SK-N-SH (cell line): ENCODE data around the gene ZNF837. TPM values are rescaled to one million over a fixed set of nuclear protein-coding genes. Genes with fewer than 3 reads are reported as not detected.

Experiments
- CTCF ChIA-PET: fragments of 300-600, 350-600 bp; formaldehyde crosslinking; extraction: SDS; loops from one replicate; lab custom pipeline; 2021; lab: Yijun Ruan, JAX
- POLR2A ChIA-PET: fragments of 350-600 bp; sonication (Branson Sonifier 250); formaldehyde crosslinking; extraction: SDS; loops from one replicate; lab custom pipeline; 2020; ENCODE audit warnings: antibody characterized with exemption, inconsistent platforms; lab: Yijun Ruan, JAX
- DNase-seq: peaks from one replicate; pipeline ENCODE4 v3.0.0; 2012
- H2AFZ ChIP-seq: fragments of 200-600 bp; sonication (generic); 2 replicates; pipeline ENCODE4 v1.8.1; 2016; ENCODE audit warnings: antibody characterized with exemption, mild to moderate bottlenecking, low read depth
- H3F3A ChIP-seq: fragments of 200-600 bp; sonication (generic); replicated peaks from 2 replicates; pipeline ENCODE3; 2016; ENCODE audit warnings: antibody characterized with exemption, mild to moderate bottlenecking; ENCODE audit not compliant: insufficient read depth
- H3K27ac ChIP-seq, 2 experiments: fragments of 200-500 bp in 1 of 2; fragments of 200-600 bp in 1 of 2; sonication (Bioruptor generic) in 1 of 2; sonication (generic), shearing (Covaris generic) in 1 of 2; 2 replicates each; pipeline versions ENCODE4 v1.5.1 to v1.6.1; 2014 to 2016; ENCODE audit warnings: low read depth in 2 of 2, inconsistent platforms in 1 of 2, low read length in 1 of 2, mild to moderate bottlenecking in 1 of 2, mixed read lengths in 1 of 2
- H3K27me3 ChIP-seq: fragments of 200-600 bp; sonication (generic), shearing (Covaris generic); 2 replicates; pipeline ENCODE4 v1.6.1; 2016; ENCODE audit warnings: mixed run types; ENCODE audit not compliant: insufficient read depth
- H3K36me3 ChIP-seq, 2 experiments: fragments of 200-500 bp in 1 of 2; fragments of 200-600 bp in 1 of 2; sonication (Bioruptor generic) in 1 of 2; sonication (generic) in 1 of 2; replicated peaks in 1 of 2; 2 replicates each; pipeline versions ENCODE3 to v1.5.1; 2014 to 2016; ENCODE audit warnings: low read length in 1 of 2, mild to moderate bottlenecking in 1 of 2; ENCODE audit not compliant: insufficient read depth in 2 of 2, control insufficient read depth in 1 of 2
- H3K4me1 ChIP-seq, 2 experiments: fragments of 200-500 bp in 1 of 2; fragments of 200-600 bp in 1 of 2; sonication (Bioruptor generic) in 1 of 2; sonication (generic), shearing (Covaris generic) in 1 of 2; 2 replicates each; pipeline versions ENCODE4 v1.5.1 to v1.6.1; 2014 to 2016; ENCODE audit warnings: low read depth in 1 of 2, low read length in 1 of 2, mixed run types in 1 of 2; ENCODE audit not compliant: insufficient read depth in 2 of 2, control insufficient read depth in 1 of 2
- H3K4me2 ChIP-seq: fragments of 200-600 bp; sonication (generic), shearing (Covaris generic); 2 replicates; pipeline ENCODE4 v1.6.1; 2017; ENCODE audit warnings: mixed run types
- H3K4me3 ChIP-seq, 2 experiments: fragments of 200-500 bp in 1 of 2; fragments of 200-600 bp in 1 of 2; sonication (Bioruptor generic) in 1 of 2; sonication (generic), shearing (Covaris generic) in 1 of 2; 2 replicates each; pipeline versions ENCODE4 v1.5.1 to v1.8.1; 2014 to 2016; ENCODE audit warnings: low read depth in 2 of 2, inconsistent platforms in 1 of 2, low read length in 1 of 2, mild to moderate bottlenecking in 1 of 2, mixed read lengths in 1 of 2, moderate library complexity in 1 of 2
- H3K79me2 ChIP-seq: fragments of 200-600 bp; sonication (generic); 2 replicates; pipeline ENCODE4 v1.8.1; 2017; ENCODE audit warnings: mild to moderate bottlenecking; ENCODE audit not compliant: insufficient read depth
- H3K9ac ChIP-seq: fragments of 200-600 bp; sonication (generic); 2 replicates; pipeline ENCODE4 v1.6.1; 2017; ENCODE audit warnings: mixed run types
- H3K9me2 ChIP-seq: fragments of 200-600 bp; sonication (generic); 2 replicates; pipeline ENCODE4 v1.6.1; 2017; ENCODE audit warnings: mixed run types
- H3K9me3 ChIP-seq: fragments of 200-600 bp; sonication (generic); 2 replicates; pipeline ENCODE4 v1.6.1; 2017; ENCODE audit warnings: mixed run types, mild to moderate bottlenecking, moderate library complexity
- H4K20me1 ChIP-seq: fragments of 200-600 bp; sonication (generic); 2 replicates; pipeline ENCODE4 v1.6.1; 2017; ENCODE audit warnings: mild to moderate bottlenecking, mixed run types; ENCODE audit not compliant: insufficient read depth
- EP300 ChIP-seq, 2 experiments: IDR thresholded peaks; 2 replicates each; pipeline versions ENCODE4 v1.4.0 to v1.6.1; 2012; ENCODE audit warnings: borderline replicate concordance in 1 of 2, low read depth in 1 of 2, low read length in 1 of 2
- FOXJ3 ChIP-seq: sonication (generic); formaldehyde crosslinking; IDR thresholded peaks from 2 replicates; pipeline ENCODE4 v1.5.1; 2020; ENCODE audit warnings: mild to moderate bottlenecking, missing genetic modification reagents
- FOXM1 ChIP-seq: IDR thresholded peaks from 2 replicates; pipeline ENCODE4 v1.4.0; 2012; ENCODE audit warnings: low read depth, mild to moderate bottlenecking
- NFIC ChIP-seq: IDR thresholded peaks from 2 replicates; pipeline ENCODE4 v1.4.0; 2012; ENCODE audit warnings: borderline replicate concordance
- RAD21 ChIP-seq: IDR thresholded peaks from 2 replicates; pipeline ENCODE4 v1.6.1; 2012; ENCODE audit warnings: mild to moderate bottlenecking, low read length
- RCOR1 ChIP-seq: fragments of 150-350 bp; IDR thresholded peaks from 2 replicates; pipeline ENCODE4 v1.6.1; 2017; ENCODE audit warnings: antibody characterized with exemption, low read length
- RFX5 ChIP-seq: IDR thresholded peaks from 2 replicates; pipeline ENCODE4 v1.6.1; 2012; ENCODE audit warnings: mild to moderate bottlenecking, improper control_type of control experiment, low read length
- RXRA ChIP-seq: IDR thresholded peaks from 2 replicates; pipeline ENCODE4 v1.4.0; 2012; ENCODE audit warnings: low read depth, mild to moderate bottlenecking, borderline replicate concordance
- SIN3A ChIP-seq: IDR thresholded peaks from 2 replicates; pipeline ENCODE4 v1.6.1; 2012; ENCODE audit warnings: low read depth, mild to moderate bottlenecking, low read length, moderate library complexity, borderline replicate concordance
- TCF12 ChIP-seq: IDR thresholded peaks from 2 replicates; pipeline ENCODE4 v1.4.0; 2012
- WGBS: methylation state at CpG from one replicate; pipeline ENCODE4 v1.1.6; 2017; ENCODE audit warnings: low lambda C conversion rate; 5-methylcytosine and 5-hydroxymethylcytosine counted together
- polyA plus RNA-seq, 3 experiments: library from polyadenylated mRNA; depleted of rRNA; stranded (reverse); fragments of >200 nt; gene quantifications; 2 replicates each; pipeline ENCODE4 v1.2.3, GENCODE V29; 2012
- TF ChIP-seq, protein P1 (sequence below): IDR thresholded peaks from 2 replicates; pipeline ENCODE4; 2012
- TF ChIP-seq, protein P2 (sequence below): fragments of 200-600 bp; sonication (generic); IDR thresholded peaks from 2 replicates; pipeline ENCODE4 v1.6.1; 2017; ENCODE audit warnings: antibody characterized with exemption, mild to moderate bottlenecking, moderate library complexity
- TF ChIP-seq, protein P3 (sequence below): IDR thresholded peaks from 2 replicates; pipeline ENCODE4 v1.6.1; 2012; ENCODE audit warnings: mild to moderate bottlenecking, low read depth, low read length, moderate library complexity

ZNF837 gene
- polyA plus RNA-seq, 1 of the 3 experiments (the other 2 are of a cell fraction), result 1.6 TPM

DNA sequence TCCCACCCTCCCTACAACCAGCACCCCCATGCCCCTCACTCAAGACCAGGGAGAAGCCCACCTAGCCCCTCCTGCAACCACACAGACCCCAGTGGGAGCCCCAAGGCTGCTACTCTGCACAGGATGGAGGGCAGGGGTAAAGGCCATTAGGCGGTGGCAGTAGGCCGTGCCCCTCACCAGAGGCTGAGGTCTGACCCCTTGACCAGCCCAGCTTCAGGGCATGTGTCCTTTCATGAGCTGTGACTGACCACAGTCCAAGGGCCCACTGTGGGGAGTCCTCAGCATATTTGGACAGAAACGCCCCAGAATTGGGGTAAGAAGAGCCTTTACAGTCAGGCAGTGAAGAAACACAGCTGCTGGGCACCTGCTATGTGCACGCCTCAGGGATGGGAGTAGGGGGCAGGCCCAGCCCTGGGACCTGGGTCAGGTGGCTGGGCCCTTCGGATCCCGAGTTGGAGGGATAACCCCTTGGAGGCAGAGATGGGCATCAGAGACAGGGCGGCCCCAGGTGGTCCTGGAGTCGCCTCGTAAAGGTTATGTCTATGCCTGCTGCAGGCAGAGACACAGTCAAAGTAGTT is 4.6 kb upstream of the ZNF837 start:
- CTCF ChIA-PET, result no interaction called here

DNA sequence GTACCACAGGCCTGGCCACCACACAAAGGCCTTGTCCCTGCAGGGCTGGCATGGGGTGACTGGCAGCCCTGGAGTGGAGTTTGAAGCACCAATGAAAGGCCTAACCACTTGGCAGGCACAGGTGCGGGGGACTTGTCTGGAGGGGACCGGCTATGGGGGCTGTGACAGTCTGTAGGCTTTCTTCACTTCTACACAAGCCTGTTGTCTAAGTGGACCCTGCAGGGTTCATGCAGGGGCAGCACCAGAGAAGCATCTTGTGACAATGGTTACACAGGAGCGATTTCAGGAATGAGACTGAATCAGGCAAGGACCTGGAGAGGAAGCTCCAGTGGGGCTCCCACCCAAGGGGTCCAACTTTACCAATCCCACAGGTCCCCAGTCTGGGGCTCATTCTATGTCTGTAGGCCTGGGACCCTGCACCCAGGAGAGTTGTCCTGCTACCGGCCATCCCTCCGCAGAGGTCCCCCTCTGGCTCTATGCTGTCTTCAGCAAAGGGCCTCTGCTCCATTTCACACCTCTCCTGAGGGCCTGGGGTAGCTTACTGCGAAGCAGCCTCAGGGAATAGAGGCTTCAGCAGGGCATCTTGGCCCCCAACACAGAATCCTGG is 2.3 kb upstream of the ZNF837 start:
- Histone ChIP-seq H4K20me1 (peaks cover 3% of the 10 kb centered on the region; the same call in 1 of the 2 replicates), H3K4me2 (no peak overlapping the region), H3K27me3 (no peaks in the 10 kb centered on the region), H3K79me2 (peaks cover 42% of the 10 kb centered on the region), H3K9ac (no peak overlapping the region), H3K4me1 (peaks cover 13 to 35% of the 10 kb centered on the region in 2 experiments; a peak in 3 of 4 replicates)
- 92% methylated on average over 4 of the region's 6 CpGs for WGBS
- CTCF ChIA-PET, result no interaction called here
- DNase-seq, result no peak
- TF ChIP-seq, protein P1, sequence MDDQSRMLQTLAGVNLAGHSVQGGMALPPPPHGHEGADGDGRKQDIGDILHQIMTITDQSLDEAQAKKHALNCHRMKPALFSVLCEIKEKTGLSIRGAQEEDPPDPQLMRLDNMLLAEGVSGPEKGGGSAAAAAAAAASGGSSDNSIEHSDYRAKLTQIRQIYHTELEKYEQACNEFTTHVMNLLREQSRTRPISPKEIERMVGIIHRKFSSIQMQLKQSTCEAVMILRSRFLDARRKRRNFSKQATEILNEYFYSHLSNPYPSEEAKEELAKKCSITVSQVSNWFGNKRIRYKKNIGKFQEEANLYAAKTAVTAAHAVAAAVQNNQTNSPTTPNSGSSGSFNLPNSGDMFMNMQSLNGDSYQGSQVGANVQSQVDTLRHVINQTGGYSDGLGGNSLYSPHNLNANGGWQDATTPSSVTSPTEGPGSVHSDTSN, result no peak
- no peak for TF ChIP-seq FOXM1
- TF ChIP-seq, protein P2, sequence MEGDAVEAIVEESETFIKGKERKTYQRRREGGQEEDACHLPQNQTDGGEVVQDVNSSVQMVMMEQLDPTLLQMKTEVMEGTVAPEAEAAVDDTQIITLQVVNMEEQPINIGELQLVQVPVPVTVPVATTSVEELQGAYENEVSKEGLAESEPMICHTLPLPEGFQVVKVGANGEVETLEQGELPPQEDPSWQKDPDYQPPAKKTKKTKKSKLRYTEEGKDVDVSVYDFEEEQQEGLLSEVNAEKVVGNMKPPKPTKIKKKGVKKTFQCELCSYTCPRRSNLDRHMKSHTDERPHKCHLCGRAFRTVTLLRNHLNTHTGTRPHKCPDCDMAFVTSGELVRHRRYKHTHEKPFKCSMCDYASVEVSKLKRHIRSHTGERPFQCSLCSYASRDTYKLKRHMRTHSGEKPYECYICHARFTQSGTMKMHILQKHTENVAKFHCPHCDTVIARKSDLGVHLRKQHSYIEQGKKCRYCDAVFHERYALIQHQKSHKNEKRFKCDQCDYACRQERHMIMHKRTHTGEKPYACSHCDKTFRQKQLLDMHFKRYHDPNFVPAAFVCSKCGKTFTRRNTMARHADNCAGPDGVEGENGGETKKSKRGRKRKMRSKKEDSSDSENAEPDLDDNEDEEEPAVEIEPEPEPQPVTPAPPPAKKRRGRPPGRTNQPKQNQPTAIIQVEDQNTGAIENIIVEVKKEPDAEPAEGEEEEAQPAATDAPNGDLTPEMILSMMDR, result no peak
- TF ChIP-seq EP300 (IDR thresholded peaks at IDR 0.05; ENCODE audit: borderline replicate concordance in 1 of 2, low read depth in 1 of 2, low read length in 1 of 2), result no peak
- TF ChIP-seq RXRA, result no peak
- TF ChIP-seq TCF12, result no peak
- TF ChIP-seq SIN3A, result no peak
- TF ChIP-seq FOXJ3 (CRISPR knock-in tag), result no peak
- no peak for TF ChIP-seq RAD21
- no peak for TF ChIP-seq NFIC
- TF ChIP-seq, all 33 proteins: peak for 0
- Histone ChIP-seq H3K36me3 (peaks cover under 1 to 1% of the 10 kb centered on the region in 2 experiments), H3K4me3 (no peak overlapping the region), H3F3A (peaks cover 12% of the 10 kb centered on the region), H3K9me2 (no peaks in the 10 kb centered on the region), H3K9me3 (no peaks in the 10 kb centered on the region), H2AFZ (no peak overlapping the region), H3K27ac (no peak overlapping the region)
- POLR2A ChIA-PET, result no interaction called here

More for the DNA sequence above, 4.6 kb upstream of the ZNF837 start:
- DNase-seq, result no peak
- Histone ChIP-seq H3K79me2 (peaks cover 61% of the 10 kb centered on the region), H3K9ac (no peak overlapping the region), H3K4me1 (peaks cover 21 to 31% of the 10 kb centered on the region in 2 experiments; a peak in 3 of 4 replicates), H3K27me3 (no peaks in the 10 kb centered on the region), H2AFZ (no peak overlapping the region), H3K9me3 (no peaks in the 10 kb centered on the region), H4K20me1 (peaks cover 17% of the 10 kb centered on the region), H3K27ac (peak overlapping the region; percentile 95 to 99; a peak in 3 of 4 replicates), H3K36me3 (peaks cover 14 to 22% of the 10 kb centered on the region in 2 experiments), H3F3A (peaks cover 8% of the 10 kb centered on the region), H3K4me2 (peak overlapping the region; percentile 85), H3K4me3 (peak overlapping the region in 1 of 2 experiments; percentile 87; a peak in 3 of 4 replicates), H3K9me2 (no peaks in the 10 kb centered on the region)
- TF ChIP-seq, protein P3, sequence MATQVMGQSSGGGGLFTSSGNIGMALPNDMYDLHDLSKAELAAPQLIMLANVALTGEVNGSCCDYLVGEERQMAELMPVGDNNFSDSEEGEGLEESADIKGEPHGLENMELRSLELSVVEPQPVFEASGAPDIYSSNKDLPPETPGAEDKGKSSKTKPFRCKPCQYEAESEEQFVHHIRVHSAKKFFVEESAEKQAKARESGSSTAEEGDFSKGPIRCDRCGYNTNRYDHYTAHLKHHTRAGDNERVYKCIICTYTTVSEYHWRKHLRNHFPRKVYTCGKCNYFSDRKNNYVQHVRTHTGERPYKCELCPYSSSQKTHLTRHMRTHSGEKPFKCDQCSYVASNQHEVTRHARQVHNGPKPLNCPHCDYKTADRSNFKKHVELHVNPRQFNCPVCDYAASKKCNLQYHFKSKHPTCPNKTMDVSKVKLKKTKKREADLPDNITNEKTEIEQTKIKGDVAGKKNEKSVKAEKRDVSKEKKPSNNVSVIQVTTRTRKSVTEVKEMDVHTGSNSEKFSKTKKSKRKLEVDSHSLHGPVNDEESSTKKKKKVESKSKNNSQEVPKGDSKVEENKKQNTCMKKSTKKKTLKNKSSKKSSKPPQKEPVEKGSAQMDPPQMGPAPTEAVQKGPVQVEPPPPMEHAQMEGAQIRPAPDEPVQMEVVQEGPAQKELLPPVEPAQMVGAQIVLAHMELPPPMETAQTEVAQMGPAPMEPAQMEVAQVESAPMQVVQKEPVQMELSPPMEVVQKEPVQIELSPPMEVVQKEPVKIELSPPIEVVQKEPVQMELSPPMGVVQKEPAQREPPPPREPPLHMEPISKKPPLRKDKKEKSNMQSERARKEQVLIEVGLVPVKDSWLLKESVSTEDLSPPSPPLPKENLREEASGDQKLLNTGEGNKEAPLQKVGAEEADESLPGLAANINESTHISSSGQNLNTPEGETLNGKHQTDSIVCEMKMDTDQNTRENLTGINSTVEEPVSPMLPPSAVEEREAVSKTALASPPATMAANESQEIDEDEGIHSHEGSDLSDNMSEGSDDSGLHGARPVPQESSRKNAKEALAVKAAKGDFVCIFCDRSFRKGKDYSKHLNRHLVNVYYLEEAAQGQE, result no peak
- TF ChIP-seq, protein P1, result no peak
- TF ChIP-seq RXRA, result no peak
- TF ChIP-seq RFX5, result no peak
- no peak for TF ChIP-seq FOXJ3 (CRISPR knock-in tag)
- no peak for TF ChIP-seq RCOR1
- POLR2A ChIA-PET, result interaction anchor here (2.1 kb wide), 1 partner anchor 23 kb away, joined by 6 read pairs; the partner anchor contains the start of gene ZNF497
- WGBS, result 83% methylated on average over 6 of the region's 9 CpGs
